ENCODE data around the gene RBKS.

RBKS gene
- 1.8 to 2.3 reads per million in 2 donors for total RNA-seq

GRCh38 chr2:27890146-27890923 lies at the start of gene RBKS, which contains the start of gene BABAM2:
RBKS (minus strand) TSS chr2:27890387; CDS start chr2:27890345, 42 bp downstream.
BABAM2 (plus strand) TSS chr2:27890729; CDS start chr2:27894557, 3,828 bp downstream.
- peak; percentile 84 for DNase-seq

DNA sequence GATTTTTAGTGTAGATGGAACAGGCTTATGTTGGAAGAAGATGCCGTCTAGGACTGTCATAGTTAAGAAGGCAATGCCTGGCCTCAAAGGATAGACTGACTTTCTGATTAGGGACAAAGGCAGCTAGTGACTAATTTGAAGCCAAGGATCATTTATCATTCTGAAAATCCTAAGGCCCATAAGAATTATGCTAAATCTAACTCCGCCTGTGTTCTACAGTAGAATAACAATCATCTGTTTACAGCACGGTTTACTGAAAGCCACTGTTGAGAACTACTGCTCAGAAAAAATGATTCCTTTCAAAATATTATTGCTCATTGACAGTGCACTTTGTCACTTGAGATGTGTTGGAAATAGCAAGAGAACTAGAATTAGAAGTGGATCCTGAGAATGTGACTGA lies 44.8 kb upstream of the RBKS start:
- DNase-seq = no peak

- no peak for DNase-seq
These were observed 42.2 kb upstream of the RBKS start for GRCh38 chr2:27932396-27932795.

- DNase-seq = no peak
These were observed 41.3 kb upstream of the RBKS start for GRCh38 chr2:27931361-27931950.

DNA sequence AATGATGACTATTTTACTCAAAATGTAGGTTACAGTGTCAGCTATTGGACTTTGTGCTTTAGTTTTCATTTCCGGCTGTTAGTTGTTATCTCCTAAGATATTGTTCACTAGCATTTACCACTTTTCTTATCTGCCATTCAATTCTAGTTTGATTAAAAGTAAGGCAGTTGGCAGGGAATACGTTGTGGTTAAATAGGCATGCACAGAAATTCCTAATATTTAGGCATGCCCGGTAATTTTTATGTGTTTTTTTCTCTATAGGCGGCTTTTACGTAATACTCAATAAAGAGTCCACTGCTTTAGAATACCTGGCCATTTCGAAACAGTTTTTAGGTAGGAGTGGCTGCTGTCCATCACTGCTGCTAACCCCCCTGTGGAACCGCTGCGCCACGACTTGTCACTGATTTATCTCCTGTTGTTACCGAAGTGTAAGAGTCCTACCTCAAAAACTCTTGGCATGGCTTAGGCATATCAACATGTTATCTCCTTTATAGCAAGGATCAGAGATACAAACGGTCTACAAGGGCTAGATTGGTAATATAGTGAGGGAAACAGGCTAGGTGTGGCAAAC lies 39.8 kb upstream of the RBKS start:
- no peak for DNase-seq

DNA sequence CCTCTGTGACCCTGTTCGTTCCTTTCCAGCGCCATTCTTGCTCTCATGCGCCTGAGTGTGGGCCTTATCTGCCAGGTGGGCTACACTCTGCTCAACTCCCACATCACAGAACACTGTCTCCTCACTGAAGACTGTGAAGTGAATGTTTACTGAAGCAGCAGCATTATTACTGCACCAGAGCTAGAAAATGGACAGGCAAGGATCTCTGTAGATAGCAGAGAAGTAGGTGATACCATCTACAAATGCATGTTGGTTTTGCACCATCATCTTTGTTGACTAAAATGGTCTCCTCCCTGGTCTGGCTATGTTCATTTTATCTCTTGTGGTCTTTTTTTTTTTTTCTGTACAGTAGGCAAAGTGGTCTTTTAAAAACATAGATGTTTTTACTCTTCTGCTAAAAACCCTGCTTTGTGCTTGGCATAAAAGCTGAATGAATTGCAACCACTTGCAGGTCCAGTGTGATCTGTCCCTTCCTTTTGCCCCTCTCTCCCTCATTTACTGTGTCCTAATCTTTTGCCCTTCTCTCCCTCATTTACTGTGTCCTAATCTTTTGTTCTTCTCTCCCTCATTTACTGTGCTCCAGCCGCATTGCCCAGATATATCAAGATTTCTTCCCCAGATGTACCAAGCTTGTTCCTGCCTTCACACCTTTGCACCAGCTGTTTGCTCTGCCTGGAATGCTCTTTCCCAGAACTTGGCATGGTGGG lies 35.7 kb upstream of the RBKS start:
- no peak for DNase-seq

DNA sequence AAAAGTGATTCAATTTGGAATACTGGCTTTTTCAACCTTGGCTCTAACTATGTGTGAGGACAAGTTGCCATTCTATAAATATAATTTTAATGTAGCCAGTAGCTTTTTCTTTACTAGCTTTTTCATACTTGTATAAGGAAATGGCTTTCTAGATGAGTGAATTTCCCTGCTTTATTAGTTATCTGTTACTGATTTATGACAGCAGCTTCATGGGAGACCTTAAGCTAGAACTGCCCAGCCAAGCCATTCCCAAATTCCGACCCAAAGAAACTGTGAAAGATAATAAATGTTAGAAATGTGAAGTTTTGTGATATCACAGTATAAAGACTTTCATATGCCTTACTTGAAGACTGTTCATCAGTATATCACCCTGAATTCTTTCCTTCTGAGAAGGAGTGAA lies 32.7 kb upstream of the RBKS start:
- DNase-seq = no peak

GRCh38 chr2:27921880-27922547 lies 31.8 kb upstream of the RBKS start:
- no peak for DNase-seq

DNA sequence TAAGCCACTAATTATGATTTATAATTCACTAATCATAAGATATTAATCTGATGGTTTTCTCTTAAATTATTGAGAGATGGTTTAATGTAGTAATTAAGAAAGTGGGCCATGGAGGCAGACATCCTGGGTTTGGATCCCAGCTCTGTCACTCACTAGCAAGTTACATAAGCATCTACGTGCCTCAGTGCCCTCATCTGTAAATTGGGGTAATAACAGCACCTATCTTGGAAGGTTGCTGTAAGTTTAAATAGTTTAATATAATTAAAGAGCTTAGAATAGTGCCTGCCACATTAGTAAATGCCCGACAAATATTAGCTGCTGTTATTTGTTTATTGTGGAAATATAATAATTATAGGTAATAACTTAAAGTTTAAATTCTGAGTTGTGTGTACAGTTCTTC lies 31.2 kb upstream of the RBKS start:
- no peak for DNase-seq

DNA sequence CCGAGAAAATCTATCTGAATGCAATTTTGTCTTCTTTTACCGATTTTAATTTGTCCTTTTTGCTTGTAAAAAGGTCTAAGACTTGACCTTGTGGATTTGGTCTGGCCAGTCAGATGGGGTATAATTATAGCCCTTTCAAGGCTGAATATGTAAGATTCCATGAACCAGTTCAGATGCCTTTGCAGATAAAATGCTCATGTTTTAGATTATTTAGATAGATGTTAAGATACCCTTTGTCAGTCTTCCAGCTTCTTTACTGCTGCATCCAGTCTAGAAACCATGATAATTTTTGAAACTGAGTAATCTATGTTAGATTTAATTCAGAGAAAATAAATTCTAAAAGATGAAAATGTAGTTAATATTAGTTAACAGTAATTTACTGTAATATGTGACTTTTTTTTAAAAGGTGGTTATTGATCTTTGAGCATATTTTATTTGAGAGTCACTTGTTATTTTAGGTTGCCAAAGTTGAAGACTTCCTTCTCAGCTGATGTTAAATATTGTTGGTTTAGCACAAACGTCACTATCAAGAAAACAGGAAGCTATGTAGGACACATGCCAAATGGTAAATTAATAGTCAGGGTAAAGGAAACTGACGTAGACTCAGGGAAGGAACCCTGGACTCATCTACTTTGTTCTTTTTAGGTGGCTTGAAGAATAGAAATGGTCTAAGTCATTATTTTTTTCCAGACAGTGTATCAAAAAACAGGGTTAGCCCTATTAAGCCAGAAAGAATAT lies 30.1 kb upstream of the RBKS start:
- DNase-seq = no peak

DNA sequence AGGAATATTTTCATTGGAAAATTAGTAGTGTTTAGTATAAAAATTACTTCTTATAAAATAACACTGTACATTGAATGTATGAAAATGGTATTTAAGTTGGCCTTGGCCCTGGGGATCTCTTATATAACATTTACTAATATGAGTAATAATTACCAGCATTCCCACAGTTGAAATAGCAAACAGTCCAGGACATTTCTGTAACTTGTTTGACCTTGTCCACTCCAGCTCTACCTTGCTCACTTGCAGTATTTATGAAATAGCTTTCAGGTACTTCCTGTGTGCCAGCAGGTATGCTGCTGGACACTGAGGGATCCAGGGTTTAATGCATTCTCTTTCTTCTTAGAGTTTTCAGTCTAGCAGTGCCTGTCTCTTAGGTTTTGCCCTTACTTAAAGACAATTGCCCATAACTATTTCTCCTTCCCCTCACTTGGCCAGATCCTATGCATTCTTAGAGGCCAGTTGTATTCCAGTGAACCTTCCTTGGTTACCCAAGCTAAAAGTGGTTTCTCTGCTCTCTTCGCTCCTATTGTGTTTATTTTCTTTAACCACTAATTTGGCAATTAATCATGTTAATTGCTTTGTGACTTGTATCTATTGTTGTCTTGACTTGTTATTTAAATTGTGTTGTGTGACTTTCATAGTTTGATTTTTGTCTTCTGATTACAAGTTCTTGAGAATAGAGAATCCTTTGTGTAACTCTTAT lies 26.3 kb upstream of the RBKS start:
- DNase-seq = no peak

DNA sequence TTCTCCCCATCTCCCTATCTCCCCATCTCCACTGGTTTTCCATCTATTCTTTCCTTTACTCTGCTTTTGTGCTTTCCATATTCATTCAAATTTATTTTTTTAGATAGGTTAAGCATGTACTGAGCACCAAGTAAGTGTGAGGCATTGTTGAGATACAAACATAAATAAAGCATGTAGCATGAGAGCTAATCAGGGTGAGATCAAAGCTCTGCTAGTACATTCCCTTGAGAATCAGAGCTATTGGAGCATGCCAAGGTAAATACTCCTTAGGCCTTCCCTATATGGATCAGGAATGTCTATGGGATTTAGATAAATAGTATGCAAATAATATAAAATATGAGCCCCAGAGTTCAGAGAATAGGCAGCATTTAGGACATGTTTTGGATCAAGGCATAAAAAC lies 25.7 kb upstream of the RBKS start:
- no peak for DNase-seq

DNA sequence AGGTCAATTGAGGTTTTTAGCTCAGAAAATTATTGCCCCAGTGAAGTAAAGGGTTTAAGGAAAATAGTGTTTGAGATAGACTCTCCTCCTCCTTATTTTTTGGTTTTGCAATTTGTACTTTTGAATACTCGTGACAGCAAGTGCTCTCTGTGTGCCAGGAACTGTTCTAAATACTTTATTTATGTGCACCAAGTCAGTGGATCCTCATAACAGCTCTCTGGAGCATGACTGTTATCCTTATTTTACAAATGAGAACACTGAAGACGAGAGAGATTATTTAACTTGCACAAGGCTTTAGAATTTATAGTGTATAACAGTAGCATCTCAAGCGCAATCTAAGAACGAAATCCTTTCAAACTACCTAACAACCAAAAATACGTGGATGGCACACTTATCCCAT lies 25.0 kb upstream of the RBKS start:
- no peak for DNase-seq

GRCh38 chr2:27914805-27915175 lies 24.6 kb upstream of the RBKS start:
- no peak for DNase-seq

GRCh38 chr2:27914041-27914804 lies 24.0 kb upstream of the RBKS start:
- no peak for DNase-seq

DNA sequence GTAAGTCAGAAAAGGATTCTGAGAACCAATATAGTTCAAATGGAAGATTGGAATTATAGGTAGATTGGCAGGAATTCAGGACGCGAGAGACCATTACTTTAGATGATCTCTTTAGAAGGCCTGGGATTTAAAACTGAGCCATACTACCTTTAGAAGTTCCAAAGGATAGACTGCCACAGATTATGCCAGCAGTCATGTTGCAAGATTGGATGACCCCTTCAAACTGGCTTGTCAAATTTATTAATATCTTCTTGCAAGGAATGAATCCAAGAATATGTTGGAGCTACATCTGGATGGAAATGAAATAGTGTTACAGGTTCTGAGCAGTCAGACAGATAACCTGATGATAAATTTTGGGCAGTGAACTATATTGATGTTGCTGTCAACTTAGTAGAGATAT lies 22.3 kb upstream of the RBKS start:
- DNase-seq = no peak

GRCh38 chr2:27911458-27912210 lies 21.4 kb upstream of the RBKS start:
- DNase-seq = no peak

- no peak for DNase-seq
These were observed 19.7 kb upstream of the RBKS start for GRCh38 chr2:27909901-27910300.

DNA sequence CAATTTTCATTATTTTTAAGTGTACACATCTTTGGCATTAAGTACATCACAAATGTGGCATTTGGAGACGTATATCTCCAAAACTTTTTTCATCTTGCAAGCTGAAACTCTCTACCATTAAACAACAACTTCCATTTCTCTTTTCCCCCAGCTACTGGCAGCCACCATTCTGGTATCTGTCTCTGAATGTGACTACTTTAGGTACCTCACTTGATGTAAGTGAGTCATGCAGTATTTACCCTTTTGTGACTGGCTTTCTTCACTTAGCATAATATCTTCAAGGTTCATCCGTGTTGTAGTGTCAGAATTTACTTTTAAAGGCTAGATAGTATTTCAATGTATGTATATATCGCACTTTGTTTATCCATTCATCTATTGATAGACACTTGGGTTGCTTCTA lies 17.4 kb upstream of the RBKS start:
- DNase-seq = no peak

DNA sequence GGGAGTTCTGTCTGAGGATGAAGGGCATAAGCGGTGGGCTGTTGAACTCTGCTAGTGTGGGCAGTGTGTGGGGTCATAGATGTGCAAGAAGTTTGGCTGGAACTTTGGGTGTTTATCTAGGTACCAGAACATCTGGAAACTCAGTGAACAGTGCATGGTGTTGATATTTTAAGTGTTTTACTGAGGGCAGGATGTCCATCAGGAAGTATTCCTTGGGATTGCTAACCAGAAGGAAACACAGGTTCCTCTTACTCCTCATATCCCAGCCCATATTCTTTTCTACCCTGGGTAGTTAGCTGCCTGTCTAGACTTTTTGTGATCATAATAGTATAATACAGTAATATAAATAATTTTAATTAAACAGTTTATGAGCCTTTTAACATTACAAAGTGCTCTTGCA lies 15.9 kb upstream of the RBKS start:
- no peak for DNase-seq
